GM21528 (cell line): ENCODE data around the gene FIZ1.
"Not testable (repeated sequence)": the region's sequence is repeated elsewhere in the genome, so short reads cannot be mapped to it uniquely, and the experiment has no call there.

Source experiments
- ATAC-seq: cut with Tn5 transposase; IDR thresholded peaks from one replicate; pipeline ENCODE4 v1.9.1; 2021; ENCODE audit warnings: mild to moderate bottlenecking, moderate library complexity; ENCODE audit not compliant: unreplicated experiment, low FRiP score

FIZ1 gene

DNA sequence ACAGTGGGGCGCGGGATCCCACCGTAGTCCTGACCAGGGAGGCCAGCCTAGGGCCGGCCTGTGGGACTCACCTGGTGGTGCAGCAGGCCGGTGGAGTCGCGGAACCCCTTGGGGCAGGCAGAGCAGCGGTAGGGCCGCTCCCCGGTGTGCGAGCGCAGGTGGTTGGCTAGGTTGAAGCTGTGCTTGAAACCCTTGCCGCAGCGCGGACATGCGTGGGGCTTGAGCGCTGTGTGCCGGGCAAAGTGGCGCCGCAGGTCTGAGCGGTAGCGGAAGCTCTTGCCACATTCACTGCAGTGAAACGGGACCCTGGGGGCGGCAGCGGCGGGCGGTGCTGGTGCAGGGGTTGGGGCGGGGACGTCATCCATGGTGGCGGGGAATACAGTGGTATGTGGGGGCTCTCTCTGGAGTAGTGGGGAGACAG lies 1.8 kb downstream of the FIZ1 start:
- no peak for ATAC-seq

DNA sequence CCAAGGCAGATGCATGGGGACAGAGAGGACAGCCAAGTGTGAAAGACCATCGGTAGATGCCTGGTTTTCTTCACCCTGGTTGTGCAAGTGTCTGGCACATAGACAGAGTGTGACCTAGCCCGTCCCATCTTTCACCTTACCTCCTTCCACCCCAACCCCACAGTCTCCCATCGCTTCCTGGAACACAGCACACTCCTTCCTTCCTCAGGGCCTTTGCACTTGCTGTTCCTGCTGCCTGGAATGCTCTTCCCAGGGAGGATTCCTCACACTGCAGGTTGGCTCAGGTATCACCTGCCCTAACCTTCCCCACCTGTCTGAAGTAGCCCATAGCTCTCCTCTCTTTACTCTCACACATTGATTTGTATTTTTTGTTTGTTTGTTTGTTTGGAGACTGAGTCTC lies 3.0 kb downstream of the FIZ1 start:
- ATAC-seq, result no peak

DNA sequence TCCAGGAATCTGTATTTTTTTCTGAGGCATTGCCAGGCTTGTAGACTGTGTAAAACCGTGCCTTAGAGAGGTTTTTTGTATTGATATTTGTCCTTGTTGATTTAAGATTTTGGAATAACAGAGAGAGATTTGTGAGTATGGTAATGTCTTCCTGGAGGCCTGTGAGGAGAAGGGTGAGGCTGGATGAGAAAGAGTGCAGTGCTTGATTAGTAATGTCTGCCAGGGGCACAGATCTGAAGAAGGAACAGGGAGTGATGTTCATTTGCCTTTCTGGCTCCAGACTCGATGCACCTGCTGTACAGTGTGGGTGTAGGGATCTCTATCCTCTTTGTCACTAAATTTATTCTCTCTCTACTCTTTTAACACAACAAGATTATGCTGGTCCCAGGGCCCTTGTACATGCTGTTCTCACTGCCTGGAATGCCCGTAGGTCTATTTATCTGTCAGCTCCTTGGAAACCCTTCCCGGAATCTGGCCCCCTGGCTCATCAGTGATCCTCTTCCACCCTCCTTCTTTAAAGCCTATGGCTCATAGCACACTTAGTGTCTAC lies 4.2 kb downstream of the FIZ1 start:
- no peak for ATAC-seq

DNA sequence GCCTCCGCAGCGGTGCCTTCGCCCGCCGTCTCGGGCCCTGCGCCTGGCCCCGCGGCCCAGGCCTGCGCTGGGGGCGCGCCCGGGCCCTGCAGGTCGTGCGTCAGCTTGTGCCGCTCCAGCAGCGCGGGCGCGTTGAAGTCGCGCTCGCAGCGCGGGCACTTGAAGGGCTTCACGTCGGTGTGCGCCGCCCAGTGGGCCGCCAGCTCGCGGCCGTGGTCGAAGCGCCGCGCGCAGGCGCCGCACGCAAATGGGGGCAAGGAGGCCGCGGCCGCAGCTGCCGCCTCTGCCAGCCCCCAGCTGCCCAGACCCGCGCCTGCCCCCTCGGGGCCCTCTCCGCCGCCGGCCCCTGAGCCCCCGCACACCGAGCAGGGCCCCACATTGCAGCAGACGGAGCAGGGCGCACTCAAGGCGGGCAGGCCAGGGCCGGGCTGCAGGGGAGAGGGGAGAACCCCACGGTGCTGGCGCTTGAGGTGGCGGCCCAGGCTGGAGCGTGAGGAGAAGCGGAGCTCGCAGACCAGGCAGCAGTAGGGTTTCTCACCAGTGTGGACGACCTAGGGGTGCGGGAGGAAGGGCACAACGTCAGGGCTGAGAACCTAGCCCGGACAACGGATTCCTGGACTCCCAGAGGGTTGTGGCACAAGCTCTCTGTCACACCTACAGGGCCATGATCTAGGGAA lies 6.1 kb downstream of the FIZ1 start:
- no peak for ATAC-seq

DNA sequence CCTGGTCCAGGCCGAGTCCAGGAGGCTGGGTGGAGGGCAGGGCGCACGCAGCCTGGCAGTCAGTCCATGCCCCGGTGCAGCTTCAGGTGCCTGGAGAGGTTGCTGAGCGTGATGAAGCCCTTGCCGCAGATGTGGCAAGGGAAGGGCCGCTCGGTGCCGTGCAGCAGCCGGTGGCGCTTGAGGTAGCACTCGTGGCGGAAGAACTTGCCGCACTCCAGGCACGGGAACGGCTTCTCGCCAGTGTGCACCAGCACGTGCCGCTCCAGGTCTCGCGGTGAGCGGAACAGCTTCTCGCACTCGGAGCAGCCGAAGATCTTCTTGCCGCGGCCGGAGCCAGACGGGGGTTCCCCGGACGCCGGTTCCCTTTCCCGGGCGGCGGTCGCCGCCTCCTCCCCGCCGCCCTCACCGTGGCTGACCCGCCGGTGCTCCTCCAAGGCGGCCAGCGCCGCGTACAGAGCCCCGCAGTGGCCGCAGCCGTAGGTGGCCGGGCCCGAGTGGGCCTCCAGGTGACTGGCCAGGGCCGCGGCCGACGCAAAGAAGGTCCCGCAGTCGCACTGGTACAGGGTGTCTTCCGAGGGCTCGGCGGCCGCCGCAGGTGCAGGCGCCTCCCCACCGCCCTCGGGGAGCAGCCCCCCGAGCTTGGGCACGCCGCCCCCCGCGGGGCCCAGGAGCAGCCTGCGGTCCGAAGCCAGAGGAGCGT lies 6.8 kb downstream of the FIZ1 start:
- ATAC-seq, result no peak

DNA sequence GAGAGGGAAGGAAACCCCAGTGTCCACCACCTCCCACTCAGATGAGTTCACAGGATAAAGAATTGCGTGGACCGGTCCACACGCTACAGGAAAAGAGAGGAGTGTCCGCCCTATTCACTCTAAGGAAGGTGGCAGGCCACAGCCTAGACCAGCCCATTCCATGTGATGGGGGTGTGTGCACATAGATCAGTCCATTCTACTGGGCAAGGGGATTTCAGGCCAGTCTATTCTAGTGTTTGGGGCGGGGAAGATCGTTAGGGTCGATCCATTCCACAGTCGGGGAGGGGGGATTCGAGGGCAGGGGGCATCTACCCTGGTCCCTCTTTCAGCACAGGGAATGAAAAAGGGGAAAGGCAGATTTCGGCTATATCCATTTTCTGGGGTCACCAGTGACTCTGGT lies 7.8 kb downstream of the FIZ1 start:
- no peak for ATAC-seq

DNA sequence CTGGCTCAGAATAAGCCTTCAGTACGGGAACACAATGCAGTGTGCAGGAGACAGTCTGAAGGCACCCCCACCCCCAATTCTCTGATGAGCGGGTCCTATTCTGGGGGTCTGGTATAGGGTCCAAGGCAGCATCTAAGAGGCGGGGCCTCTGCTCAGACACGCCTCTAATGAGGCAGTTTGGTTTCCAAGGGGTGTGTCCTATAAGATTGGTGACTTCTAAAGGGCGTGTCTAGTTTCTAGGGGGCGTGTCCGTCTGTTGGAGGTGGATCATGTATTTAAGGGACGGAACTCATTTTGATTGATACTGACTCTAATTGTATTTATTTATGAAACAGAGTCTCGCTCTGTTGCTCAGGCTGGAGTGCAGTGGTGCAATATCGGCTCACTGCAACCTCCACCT lies 8.7 kb downstream of the FIZ1 start:
- ATAC-seq, result no peak

DNA sequence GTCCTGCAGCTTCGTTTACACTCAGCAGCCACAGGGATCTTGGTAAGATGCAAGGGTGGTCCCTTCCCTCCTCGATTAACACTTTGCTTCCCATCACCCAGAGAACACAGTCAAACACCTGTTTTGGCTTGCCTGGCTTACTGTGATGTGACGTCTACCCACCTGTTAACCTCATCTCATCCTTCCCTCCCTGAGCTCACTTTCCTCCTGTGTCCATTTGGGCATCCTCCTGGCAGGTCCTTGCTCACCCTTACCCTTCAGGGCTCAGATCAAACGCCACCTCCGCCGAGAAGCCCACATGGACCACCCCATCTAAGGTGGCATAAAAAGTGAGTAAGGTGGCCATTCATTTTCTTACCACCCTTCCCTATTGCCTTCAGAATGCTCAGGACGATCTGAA lies 9.2 kb downstream of the FIZ1 start:
- ATAC-seq, result no peak

DNA sequence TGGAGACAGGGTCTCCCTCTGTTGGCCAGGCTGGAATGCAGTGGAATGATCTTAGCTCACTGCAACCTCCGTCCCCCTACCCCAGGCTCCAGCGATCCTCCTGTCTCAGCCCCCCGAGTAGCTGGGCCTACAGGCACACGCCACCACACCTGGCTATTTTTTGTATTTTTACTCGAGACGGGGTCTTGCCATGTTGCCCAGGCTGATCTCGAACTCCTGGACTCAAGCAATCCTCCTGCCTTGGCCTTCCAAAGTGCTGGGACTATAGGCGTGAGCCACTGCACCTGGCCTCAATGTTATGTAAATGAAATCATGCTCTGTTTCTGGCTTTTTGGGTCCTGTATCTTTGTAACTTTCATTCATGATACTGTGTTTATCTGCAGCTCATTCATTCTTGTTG lies 10.6 kb downstream of the FIZ1 start:
- no peak for ATAC-seq

DNA sequence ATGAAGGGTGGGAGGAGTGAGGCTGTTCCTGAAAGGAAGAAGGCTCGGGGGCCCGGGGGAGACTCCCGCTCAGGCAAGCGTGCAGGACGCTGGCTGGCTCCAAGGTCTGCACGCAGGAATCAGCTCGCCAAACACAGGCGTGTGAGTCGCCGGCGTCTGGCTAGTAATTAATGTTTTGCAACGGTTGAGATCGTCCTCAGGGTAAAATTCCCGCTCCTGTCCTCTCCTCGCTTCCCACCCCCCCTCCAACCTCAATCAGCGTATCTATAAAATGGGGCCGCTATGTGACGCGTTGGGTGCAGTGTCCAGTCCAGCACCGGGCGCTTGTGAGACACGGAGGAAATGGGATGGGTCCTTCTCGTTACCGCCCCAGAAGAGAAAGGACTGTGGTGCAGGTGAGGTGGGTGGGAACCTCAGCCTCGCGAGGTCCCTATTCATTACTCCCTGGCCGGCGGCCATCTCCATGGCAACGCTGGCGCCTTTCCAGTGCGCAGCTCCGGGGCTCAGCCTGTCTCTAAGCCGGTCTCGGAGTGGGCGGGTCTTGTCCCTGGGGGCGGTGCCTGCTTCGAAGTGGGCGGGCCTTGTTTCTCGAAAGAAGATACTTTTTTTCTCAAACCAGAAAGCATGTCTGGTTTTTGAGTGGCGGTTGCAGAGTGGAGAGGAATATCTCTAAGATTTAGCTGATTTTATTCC lies 12.2 kb downstream of the FIZ1 start:
- peak; percentile 77 for ATAC-seq

DNA sequence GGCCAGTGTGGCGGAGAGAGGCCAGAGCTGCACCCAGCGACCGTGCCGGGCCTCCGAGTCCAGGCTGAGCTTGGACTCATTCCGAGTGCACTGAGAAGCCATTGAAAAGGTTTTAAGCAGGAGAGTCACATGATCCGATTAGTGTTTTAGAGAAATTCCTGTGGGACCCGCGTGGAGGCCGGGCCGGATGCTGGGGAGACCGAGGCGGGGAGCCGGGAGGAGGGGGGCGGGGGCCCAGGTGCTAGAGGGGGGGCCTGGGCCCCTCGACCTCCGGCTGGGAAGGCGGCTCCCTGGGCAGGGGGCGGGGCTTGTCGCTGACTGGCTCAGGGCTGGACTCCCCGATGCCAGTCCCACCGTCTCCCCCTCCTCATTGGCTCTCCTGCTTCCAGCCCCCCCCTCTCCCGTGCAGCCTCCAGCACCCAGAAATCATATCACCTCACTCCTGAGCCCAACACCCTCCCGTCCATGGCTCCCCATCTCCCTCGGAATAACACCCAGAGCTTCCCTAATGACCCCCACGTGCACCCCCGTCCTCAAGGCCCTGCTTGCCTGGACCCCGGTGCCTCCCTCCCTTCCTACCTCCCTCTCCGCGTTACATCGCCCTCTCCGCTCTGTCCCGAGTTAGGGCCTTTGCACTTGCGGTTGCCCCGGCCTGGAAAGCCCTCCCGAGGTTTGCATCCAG lies 13.5 kb downstream of the FIZ1 start:
- ATAC-seq, result no peak

DNA sequence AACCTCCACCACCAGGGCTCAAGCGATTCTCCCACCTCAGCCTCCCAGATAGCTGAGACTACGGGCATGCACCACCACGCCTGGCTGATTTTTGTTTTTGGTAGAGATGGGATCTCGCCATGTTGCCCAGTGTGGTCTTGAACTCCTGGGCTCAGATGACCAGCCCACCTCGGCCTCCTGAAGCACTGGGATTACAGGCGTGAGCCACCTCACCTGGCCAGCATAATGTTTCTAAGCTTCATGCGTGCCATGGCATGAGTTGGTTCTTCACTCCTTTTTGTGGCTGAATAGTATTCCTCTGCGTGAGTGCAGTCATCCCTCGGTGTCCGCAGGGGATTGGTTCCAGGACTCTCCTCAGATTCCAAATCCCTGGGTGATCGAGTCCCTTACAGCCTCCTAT lies 14.4 kb downstream of the FIZ1 start:
- no peak for ATAC-seq

DNA sequence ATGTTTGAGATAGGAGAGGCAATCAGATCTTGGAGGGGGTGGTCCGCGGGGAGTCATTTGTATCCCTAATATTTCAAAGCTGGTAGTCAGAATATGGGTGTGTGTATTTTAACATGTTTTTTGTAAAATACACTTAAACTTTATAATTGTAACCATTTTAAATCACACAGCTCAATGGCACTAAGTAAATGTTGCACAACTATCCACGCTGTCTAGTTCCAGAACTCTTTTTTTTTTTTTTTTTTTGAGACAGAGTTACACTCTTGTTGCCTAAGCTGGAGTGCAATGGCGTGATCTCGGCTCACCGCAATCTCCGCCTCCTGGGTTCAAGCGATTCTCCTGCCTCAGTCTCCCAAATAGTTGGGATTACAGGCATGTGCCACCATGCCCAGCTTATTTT lies 15.4 kb downstream of the FIZ1 start:
- not testable (repeated sequence) for ATAC-seq

DNA sequence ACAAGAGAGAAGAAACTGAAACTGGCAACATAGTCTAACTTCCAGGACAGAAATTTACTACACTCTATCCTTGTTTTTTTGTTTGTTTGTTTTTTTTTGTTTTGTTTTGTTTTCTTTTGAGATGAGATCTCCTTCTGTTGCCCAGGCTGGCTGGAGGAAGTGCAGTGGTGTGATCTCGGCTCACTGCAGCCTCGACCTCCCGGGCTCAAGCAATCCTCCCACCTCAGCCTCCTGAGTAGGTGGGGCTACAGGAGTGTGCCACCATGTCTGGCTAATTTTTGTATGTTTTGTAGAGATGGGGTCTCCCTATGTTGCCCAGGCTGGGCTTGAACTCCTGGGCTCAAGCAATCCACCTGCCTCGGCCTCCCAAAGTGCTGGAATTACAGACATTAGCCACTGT lies 17.0 kb downstream of the FIZ1 start:
- not testable (repeated sequence) for ATAC-seq

DNA sequence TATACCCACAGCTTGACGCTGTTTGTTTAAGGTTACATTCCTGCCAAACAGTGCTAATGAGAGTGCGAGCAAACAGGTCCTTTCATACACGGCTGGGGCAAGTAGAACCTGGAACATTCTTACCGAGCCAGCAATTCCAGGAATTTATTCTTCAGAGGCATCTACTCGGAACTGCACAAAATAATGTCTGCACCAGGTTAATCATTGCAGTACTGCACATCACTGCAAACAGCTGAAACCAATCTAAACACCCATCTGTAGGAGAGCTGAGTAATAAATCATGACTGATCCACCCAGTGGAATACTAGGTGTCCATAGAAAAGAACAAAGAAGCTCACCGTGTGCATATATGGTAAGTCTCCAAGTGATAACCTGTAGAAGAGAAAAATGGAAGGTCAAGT lies 17.5 kb downstream of the FIZ1 start:
- no peak for ATAC-seq

DNA sequence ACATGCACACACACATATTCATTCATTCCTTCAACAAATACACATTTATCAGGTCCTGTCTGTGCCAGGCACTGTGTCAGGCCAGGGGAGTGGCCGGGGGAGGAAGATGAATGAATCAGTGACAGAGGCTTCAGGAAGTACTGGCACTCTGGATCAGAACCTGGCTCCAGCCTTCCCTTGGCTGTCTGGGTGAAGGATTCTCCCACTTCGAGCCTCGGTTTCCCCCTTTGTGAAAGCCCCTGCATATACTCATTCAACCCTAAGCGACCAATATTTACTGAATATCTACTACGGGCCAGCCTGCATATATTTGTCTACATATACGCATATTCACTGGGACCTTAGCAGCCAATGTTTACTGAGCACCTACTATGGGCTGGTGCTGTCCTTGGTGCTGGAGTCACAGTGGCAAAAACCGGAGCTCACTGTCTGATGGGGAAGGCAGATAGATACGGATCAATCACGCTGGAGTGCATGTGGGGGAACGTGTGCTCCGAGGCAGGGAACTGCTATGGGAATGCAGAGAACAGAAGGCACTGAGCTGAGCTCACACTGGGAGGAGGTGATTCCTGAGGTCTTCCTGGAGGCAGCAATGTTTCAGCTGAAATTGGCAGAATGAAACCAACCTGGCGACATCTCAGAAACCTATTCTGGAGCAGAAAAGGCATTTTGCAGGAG lies 18.0 kb downstream of the FIZ1 start:
- no peak for ATAC-seq

DNA sequence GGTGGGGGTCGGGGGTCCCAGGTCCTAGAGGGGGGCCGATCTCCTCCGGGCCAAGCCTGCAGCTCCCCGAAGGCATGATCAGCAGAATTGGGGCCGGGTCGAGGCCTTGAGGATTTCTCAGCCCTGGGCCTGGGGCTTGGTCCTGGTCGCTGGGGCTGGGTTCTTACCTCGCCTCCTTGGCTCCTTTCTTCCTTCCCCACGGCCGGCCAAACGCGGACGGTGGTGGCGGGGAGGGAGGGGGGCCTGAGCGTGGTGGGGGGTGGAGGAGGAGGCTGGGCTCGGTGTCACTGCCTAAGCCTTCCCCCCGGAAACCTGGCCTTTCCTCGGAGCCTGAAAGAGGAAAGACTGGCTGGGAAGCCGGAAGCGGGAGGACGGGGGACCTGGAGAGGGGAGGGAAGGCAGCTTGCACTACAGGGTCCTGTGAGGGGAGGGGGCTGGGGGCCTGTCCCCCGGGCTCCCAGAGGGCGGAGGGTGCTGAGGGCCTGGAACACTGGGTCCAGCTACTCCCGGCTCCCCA lies 18.6 kb downstream of the FIZ1 start, which contains the start of gene ZNF579:
ZNF579 (minus strand) TSS at position 221 of the 517 bp plus-strand sequence. CDS start 1,209 bp downstream, outside the sequence.
- ATAC-seq, result no peak

DNA sequence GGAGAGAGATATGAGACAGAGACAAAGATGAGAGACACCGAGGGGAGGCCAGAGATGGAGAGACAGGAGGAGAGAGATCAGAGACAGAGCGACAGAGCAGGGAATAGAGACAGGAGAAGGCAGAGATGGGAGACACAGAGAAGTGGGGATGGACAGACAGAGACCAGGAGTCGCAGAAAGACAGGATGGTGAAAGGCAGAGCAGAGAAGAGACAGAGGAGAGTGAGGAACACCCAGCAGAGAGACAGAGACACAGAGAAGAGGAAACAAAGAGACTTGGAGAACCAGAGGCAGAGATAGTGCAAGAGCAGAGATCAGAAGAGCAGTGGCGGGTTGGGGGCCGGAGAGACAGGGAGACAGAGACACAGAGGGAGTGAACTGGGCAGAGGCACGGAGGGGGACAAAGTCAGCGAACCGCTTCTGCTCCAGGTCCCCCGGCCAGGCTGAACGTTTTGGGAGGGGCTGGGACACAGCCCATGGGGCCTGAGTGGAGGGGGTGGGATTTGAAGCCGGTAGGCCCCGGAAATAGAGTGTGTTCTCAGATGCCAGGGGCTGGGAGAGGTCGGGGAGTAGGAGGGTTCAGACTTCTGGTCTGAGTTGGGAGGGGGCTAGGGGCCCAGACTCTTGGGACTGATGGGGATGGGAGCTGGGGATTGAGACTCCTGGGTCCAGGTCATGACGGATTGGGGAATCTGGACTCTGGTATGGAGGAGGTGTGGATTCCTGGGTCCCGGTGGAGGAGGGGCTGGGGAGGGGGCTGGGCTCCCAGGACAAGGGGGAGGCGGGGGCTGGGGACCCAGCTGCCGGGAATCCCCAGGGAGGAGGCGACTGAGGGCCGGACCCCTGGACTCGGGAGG lies 19.3 kb downstream of the FIZ1 start:
- no peak for ATAC-seq
